Fibroblast of lung (primary cell): Measurements from ENCODE around the gene ELFN2. TPM values are rescaled to one million over a fixed set of nuclear protein-coding genes. Genes with fewer than 3 reads are reported as not detected.

Experiments
- DNase-seq, 2 donors: peaks; one replicate each; pipeline versions ENCODE4 v3.0.0 to v3.0.0-alpha.2; 2010; ENCODE audit warnings: low read depth in 2 of 2
- H2AFZ ChIP-seq: 2 replicates; pipeline ENCODE4 v1.5.1; 2012; ENCODE audit warnings: low read length, control low read depth, inconsistent platforms
- H3K27ac ChIP-seq: 2 replicates; pipeline ENCODE4 v1.5.1; 2011; ENCODE audit warnings: low read length, control low read depth; ENCODE audit not compliant: insufficient read depth
- H3K27me3 ChIP-seq: 2 replicates; pipeline ENCODE4 v1.5.1; 2011; ENCODE audit warnings: mild to moderate bottlenecking, low read length; ENCODE audit not compliant: control insufficient read depth, insufficient read depth
- H3K36me3 ChIP-seq: 2 replicates; pipeline ENCODE4 v1.5.1; 2011; ENCODE audit warnings: low read length; ENCODE audit not compliant: control insufficient read depth, insufficient read depth
- H3K4me1 ChIP-seq: 2 replicates; pipeline ENCODE4 v1.5.1; 2011; ENCODE audit warnings: low read length; ENCODE audit not compliant: control insufficient read depth, insufficient read depth; ENCODE audit errors: extremely low read depth
- H3K4me2 ChIP-seq: 2 replicates; pipeline ENCODE4 v1.5.1; 2011; ENCODE audit warnings: low read length, control low read depth; ENCODE audit not compliant: insufficient read depth; ENCODE audit errors: extremely low read depth
- H3K4me3 ChIP-seq, 4 experiments: fragments of 200-600 bp in 1 of 4; sonication (generic) in 1 of 4; replicated peaks in 1 of 4; 2 replicates each; pipeline ENCODE4 v1.5.1; 2011 to 2016; ENCODE audit warnings: low read length in 4 of 4, low read depth in 3 of 4, mild to moderate bottlenecking in 3 of 4, control low read depth in 2 of 4, inconsistent platforms in 1 of 4, mixed read lengths in 1 of 4; ENCODE audit not compliant: insufficient read depth in 1 of 4; ENCODE audit errors: control extremely low read depth in 1 of 4
- H3K79me2 ChIP-seq: 2 replicates; pipeline ENCODE4 v1.5.1; 2012; ENCODE audit warnings: mild to moderate bottlenecking, low read length, inconsistent platforms; ENCODE audit not compliant: control insufficient read depth, insufficient read depth
- H3K9ac ChIP-seq: 2 replicates; pipeline ENCODE4 v1.5.1; 2011; ENCODE audit warnings: mild to moderate bottlenecking, low read length, control low read depth; ENCODE audit not compliant: insufficient read depth
- H3K9me3 ChIP-seq: 2 replicates; pipeline ENCODE4 v1.5.1; 2012; ENCODE audit warnings: low read depth, low read length; ENCODE audit not compliant: control insufficient read depth, insufficient read depth
- H4K20me1 ChIP-seq: 2 replicates; pipeline ENCODE4 v1.5.1; 2011; ENCODE audit warnings: low read length; ENCODE audit not compliant: control insufficient read depth, insufficient read depth; ENCODE audit errors: extremely low read depth
- EZH2 ChIP-seq: IDR thresholded peaks from 2 replicates; pipeline ENCODE4 v1.5.1; 2012; ENCODE audit warnings: low read length, control low read depth, mild to moderate bottlenecking; ENCODE audit errors: missing control alignments
- polyA plus RNA-seq, 2 donors: library from polyadenylated mRNA; depleted of rRNA in 1 of 2; stranded (reverse) in 1 of 2; unstranded in 1 of 2; fragments of >200 nt; gene quantifications; 2 replicates each; pipeline ENCODE4 v1.2.1, GENCODE V29; 2011 to 2012; ENCODE audit warnings: missing spikeins in 1 of 2
- total RNA-seq: library from RNA; depleted of rRNA; stranded (reverse); fragments of >200 nt; gene quantifications from 2 replicates; pipeline ENCODE4 v1.2.1, GENCODE V29; 2014
- TF ChIP-seq, protein P1 (sequence below), 2 donors: IDR thresholded peaks in 1 of 2; conservative IDR thresholded peaks in 1 of 2; 1 replicate in 1 of 2; 2 replicates in 1 of 2; pipeline ENCODE4 v1.5.1; 2011 to 2012; ENCODE audit warnings: low read length in 2 of 2, control low read depth in 1 of 2, inconsistent platforms in 1 of 2, low read depth in 1 of 2, mild to moderate bottlenecking in 1 of 2

ELFN2 gene
- total and polyA plus RNA-seq, 2 donors (not counting 1 experiment from before 2014, with no cell fraction given) = under 0.01 to 0.02 TPM

DNA sequence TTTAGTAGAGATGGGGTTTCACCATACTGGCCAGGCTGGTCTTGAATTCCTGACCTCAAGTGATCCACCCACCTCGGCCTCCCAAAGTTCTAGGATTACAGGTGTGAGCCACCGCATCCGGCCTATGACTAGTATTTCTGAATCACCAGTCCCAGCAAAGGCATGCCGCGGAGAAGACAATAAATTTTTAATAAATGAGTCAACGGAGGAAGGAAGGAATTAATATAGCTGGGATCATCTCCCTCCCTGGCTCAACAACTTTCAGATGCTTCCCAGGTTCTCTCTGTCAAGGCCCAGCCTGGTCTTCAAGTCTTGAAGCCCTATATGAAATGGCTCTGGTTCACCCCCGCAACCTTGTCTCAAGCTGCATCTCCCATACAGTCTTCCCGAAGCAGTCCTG is 99.3 kb downstream of the ELFN2 start:
- peaks cover 6% of the 10 kb centered on the region for H3K4me1 ChIP-seq
- DNase-seq = peak; percentile 47 to 92
- TF ChIP-seq, protein P1, sequence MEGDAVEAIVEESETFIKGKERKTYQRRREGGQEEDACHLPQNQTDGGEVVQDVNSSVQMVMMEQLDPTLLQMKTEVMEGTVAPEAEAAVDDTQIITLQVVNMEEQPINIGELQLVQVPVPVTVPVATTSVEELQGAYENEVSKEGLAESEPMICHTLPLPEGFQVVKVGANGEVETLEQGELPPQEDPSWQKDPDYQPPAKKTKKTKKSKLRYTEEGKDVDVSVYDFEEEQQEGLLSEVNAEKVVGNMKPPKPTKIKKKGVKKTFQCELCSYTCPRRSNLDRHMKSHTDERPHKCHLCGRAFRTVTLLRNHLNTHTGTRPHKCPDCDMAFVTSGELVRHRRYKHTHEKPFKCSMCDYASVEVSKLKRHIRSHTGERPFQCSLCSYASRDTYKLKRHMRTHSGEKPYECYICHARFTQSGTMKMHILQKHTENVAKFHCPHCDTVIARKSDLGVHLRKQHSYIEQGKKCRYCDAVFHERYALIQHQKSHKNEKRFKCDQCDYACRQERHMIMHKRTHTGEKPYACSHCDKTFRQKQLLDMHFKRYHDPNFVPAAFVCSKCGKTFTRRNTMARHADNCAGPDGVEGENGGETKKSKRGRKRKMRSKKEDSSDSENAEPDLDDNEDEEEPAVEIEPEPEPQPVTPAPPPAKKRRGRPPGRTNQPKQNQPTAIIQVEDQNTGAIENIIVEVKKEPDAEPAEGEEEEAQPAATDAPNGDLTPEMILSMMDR (conservative IDR thresholded peaks at IDR 0.05 in 1 of 2, IDR thresholded peaks at IDR 0.05 in 1 of 2; ENCODE audit: low read depth in 1 of 2, low read length in 2 of 2) = no peak
- TF ChIP-seq EZH2 = no peak
- no peaks in the 10 kb centered on the region for H3K9me3 ChIP-seq
- no peak overlapping the region for H3K9ac ChIP-seq
- no peak overlapping the region for H2AFZ ChIP-seq
- H3K27ac ChIP-seq = peak overlapping the region; percentile 38
- no peaks in the 10 kb centered on the region for H3K36me3 ChIP-seq
- H3K79me2 ChIP-seq = no peaks in the 10 kb centered on the region
- peaks cover 30% of the 10 kb centered on the region for H3K27me3 ChIP-seq
- no peak overlapping the region for H3K4me2 ChIP-seq
- no peaks in the 10 kb centered on the region for H4K20me1 ChIP-seq
- H3K4me3 ChIP-seq = no peak overlapping the region

DNA sequence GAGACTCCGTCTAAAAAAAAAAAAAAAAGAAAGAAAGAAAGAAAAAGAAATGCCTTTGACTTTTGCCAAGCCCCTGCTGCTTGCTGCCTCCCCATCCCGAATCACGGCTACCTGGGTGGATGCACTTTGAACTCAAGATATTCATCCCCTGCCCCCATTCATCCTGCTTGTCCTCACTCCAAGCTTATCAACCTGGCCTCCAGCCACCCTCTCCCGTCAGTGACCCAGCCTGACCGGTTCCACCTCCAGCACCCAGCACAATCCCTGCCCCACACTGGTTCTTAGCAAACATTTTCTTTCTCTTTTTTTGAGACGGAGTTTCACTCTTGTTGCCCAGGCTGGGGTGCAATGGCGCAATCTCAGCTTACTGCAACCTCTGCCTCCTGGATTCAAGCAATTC is 100.6 kb downstream of the ELFN2 start:
- Histone ChIP-seq H3K36me3 (no peaks in the 10 kb centered on the region), H2AFZ (no peak overlapping the region), H3K9me3 (no peaks in the 10 kb centered on the region), H3K27me3 (peaks cover 23% of the 10 kb centered on the region), H3K79me2 (no peaks in the 10 kb centered on the region), H3K4me1 (peaks cover 6% of the 10 kb centered on the region), H4K20me1 (no peaks in the 10 kb centered on the region), H3K27ac (no peak overlapping the region), H3K4me2 (no peak overlapping the region), H3K4me3 (no peak overlapping the region), H3K9ac (no peak overlapping the region)
- TF ChIP-seq, protein P1 (conservative IDR thresholded peaks at IDR 0.05 in 1 of 2, IDR thresholded peaks at IDR 0.05 in 1 of 2; ENCODE audit: low read depth in 1 of 2, low read length in 2 of 2) = no peak
- TF ChIP-seq EZH2 = no peak
- DNase-seq = no peak

DNA sequence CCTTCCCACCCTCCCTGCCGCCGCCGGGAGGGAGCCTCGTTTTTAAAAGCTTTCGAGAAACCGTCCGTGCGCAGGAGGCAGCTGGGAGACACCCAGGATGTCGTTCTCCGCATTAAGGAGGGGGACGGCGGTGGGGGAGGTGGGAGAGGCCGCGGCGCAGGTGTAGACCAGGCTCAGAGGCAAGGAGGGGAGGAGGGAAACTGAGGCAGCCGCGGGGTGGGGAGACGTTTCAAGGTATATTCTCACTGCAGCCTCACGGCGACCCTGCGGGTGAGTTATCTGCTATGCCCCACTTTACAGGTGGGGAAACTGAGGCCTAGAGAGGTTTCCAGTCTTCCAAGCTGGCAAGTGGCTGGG is 102.3 kb downstream of the ELFN2 start:
- Histone ChIP-seq H3K4me2 (no peak overlapping the region), H3K79me2 (no peaks in the 10 kb centered on the region), H3K9ac (no peak overlapping the region), H4K20me1 (no peaks in the 10 kb centered on the region), H3K27ac (no peak overlapping the region), H2AFZ (no peak overlapping the region), H3K9me3 (no peaks in the 10 kb centered on the region), H3K27me3 (peaks cover 27% of the 10 kb centered on the region), H3K36me3 (no peaks in the 10 kb centered on the region), H3K4me1 (peaks cover 2% of the 10 kb centered on the region), H3K4me3 (no peak overlapping the region)
- no peak for DNase-seq
- TF ChIP-seq, protein P1 (conservative IDR thresholded peaks at IDR 0.05 in 1 of 2, IDR thresholded peaks at IDR 0.05 in 1 of 2; ENCODE audit: low read depth in 1 of 2, low read length in 2 of 2) = no peak
- TF ChIP-seq EZH2 = no peak
